GM19463 (cell line): Measurements from ENCODE around the gene CLCN6.

Source experiments
- ATAC-seq: cut with Tn5 transposase; IDR thresholded peaks from one replicate; pipeline ENCODE4 v1.9.1; 2021; ENCODE audit warnings: mild to moderate bottlenecking, moderate library complexity; ENCODE audit not compliant: unreplicated experiment

Gene CLCN6

GRCh38 chr1:11805422-11806306 lies at the start of gene CLCN6, which contains the start of gene MTHFR:
CLCN6 (plus strand) TSS chr1:11806191; CDS start chr1:11806263, 72 bp downstream.
MTHFR (minus strand) TSS chr1:11805964; CDS start chr1:11803116, 2,848 bp downstream.
- peak; percentile 82 for ATAC-seq

GRCh38 chr1:11757047-11757446 lies 48.9 kb upstream of the CLCN6 start:
- ATAC-seq = no peak

- ATAC-seq = no peak
These were observed 46.2 kb upstream of the CLCN6 start for GRCh38 chr1:11759791-11760190.

GRCh38 chr1:11761285-11761684 lies 44.7 kb upstream of the CLCN6 start:
- no peak for ATAC-seq

- no peak for ATAC-seq
These were observed 44.0 kb upstream of the CLCN6 start, which contains the start of gene C1orf167 for GRCh38 chr1:11761988-11762406. C1orf167 (plus strand) TSS chr1:11762193; CDS start chr1:11764401, 2,208 bp downstream.

- ATAC-seq = no peak
These were observed 41.9 kb upstream of the CLCN6 start for GRCh38 chr1:11764115-11764514.

- ATAC-seq = no peak
These were observed 41.5 kb upstream of the CLCN6 start for GRCh38 chr1:11764519-11764918.

- no peak for ATAC-seq
These were observed 40.1 kb upstream of the CLCN6 start for GRCh38 chr1:11765661-11766428.

- no peak for ATAC-seq
These were observed 39.6 kb upstream of the CLCN6 start for GRCh38 chr1:11766429-11766776.

- no peak for ATAC-seq
These were observed 37.9 kb upstream of the CLCN6 start for GRCh38 chr1:11767922-11768704.

- ATAC-seq = no peak
These were observed 37.2 kb upstream of the CLCN6 start for GRCh38 chr1:11768821-11769220.

GRCh38 chr1:11769274-11769673 lies 36.7 kb upstream of the CLCN6 start:
- ATAC-seq = no peak

- no peak for ATAC-seq
These were observed 36.0 kb upstream of the CLCN6 start for GRCh38 chr1:11770011-11770410.

- ATAC-seq = no peak
These were observed 34.4 kb upstream of the CLCN6 start for GRCh38 chr1:11771481-11772043.

- ATAC-seq = no peak
These were observed 33.5 kb upstream of the CLCN6 start for GRCh38 chr1:11772458-11772857.

- no peak for ATAC-seq
These were observed 31.2 kb upstream of the CLCN6 start for GRCh38 chr1:11774753-11775152.

- no peak for ATAC-seq
These were observed 28.2 kb upstream of the CLCN6 start for GRCh38 chr1:11777658-11778322.

GRCh38 chr1:11778336-11778735 lies 27.7 kb upstream of the CLCN6 start:
- no peak for ATAC-seq

GRCh38 chr1:11778844-11779623 lies 27.0 kb upstream of the CLCN6 start:
- ATAC-seq = no peak
